SKM-1 (cell line): Measurements from ENCODE around the gene FETUB.
"Not testable (repeated sequence)": the region's sequence is repeated elsewhere in the genome, so short reads cannot be mapped to it uniquely, and the experiment has no call there.

Experiments
- DNase-seq: peaks from one replicate; lab custom pipeline; 2025; ENCODE audit not compliant: unreplicated experiment; lab: John Stamatoyannopoulos, UW

The FETUB gene

DNA sequence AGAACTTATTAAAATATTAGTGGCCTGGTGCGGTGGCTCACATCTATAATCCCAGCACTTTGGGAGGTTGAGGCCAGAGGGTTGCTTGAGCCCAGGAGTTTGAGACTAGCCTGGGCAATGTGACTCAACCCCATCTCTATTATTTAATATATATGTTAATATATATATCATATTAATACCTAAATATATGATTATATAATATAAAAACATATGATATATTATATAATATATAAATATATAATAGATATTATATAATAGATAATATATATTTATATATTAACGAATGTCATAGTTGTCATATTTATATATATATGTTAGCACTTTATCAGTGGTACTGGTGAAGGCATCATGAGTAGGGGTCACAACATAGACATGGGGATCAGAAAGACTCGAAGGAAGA, 30.9 kb downstream of the FETUB start:
- DNase-seq: no peak

GRCh38 chr3:186678604-186679003, 38.4 kb downstream of the FETUB start:
- no peak for DNase-seq

GRCh38 chr3:186679151-186679550, 39.0 kb downstream of the FETUB start:
- no peak for DNase-seq

DNA sequence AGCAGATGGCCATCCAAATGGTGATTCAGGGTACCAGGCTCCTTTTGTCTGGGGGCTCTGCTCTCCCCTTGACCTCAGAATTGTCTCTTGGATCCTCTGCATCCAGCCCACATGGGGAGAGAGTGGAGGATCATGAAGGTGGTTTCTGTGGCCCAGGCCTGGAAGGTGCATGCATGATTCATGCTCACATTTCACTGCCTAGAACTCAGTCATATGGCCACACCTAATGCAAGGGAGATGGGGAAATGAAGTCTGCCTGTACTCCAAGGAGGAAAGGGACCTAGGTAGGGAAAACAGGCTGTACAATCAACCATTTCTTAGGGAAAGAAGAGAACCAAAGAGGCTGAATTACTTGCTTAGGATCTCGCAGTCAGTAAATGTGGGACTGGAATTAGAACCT, 40.7 kb downstream of the FETUB start:
- no peak for DNase-seq

GRCh38 chr3:186682812-186683211, 42.6 kb downstream of the FETUB start:
- DNase-seq: no peak

- no peak for DNase-seq
Measured at GRCh38 chr3:186683979-186684378, 43.8 kb downstream of the FETUB start.

DNA sequence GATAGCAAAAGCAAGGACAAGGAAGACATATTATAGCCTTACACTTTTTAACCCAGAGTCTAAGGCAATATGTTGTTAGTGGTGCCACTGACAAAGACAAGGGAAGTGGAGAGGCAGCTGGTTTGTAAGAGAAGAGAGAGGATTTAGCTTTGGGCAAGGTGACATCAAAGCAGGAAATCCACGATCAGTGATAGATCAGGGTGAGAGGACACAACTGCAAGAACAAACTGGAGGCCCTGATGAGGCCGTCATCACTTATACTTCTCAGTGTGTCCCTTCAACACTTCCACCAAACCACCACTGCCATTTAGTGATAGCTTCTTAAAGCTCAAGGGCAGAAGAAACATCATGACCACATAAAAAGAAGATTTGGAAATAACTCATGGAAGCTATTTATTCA, 46.3 kb downstream of the FETUB start:
- DNase-seq: not testable (repeated sequence)

DNA sequence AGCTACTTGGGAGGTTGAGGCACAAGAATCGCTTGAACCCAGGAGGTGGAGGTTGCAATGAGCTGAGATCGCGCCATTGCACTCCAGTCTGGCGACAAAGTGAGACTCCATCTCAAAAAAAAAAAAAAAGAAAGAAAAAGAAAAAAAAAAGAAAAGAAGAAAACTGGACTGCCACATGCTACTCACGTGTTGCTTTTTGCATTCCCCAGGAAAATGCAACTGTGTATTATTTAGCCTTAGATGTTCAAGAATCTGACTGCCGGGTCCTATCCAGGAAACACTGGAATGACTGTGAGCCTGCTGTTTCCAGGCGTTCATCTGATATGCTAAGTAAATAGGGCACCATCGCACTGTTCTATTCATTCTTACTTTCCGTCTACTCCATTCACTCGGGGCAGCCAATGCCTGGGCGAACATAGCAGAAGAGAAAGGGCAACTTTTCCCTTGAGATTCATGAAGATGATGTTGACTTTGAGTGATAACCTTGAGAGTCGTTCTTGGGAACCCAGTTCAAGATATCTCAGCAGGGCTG, 47.0 kb downstream of the FETUB start:
- no peak for DNase-seq

- DNase-seq: not testable (repeated sequence)
Measured at GRCh38 chr3:186690304-186690703, 50.1 kb downstream of the FETUB start.

GRCh38 chr3:186691676-186692075, 51.5 kb downstream of the FETUB start:
- DNase-seq: no peak

DNA sequence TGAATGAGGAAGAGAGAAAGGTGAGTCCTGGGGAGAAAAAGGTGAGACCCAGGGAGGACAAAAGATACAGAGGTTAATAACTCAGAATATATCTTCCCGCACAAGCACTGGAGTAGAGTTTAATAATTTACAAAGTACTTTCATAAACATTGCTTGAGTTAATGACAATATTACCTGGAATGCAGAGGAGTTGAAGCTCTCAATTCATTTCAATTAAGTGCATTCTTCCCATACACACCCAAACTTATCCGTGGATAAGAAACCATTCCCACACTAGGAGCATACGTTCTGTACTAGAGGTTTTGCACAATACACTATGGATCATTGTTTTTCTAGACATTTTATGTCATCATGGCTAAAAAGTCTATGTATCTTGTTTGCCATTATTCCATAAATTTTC, 53.6 kb downstream of the FETUB start:
- DNase-seq: no peak

DNA sequence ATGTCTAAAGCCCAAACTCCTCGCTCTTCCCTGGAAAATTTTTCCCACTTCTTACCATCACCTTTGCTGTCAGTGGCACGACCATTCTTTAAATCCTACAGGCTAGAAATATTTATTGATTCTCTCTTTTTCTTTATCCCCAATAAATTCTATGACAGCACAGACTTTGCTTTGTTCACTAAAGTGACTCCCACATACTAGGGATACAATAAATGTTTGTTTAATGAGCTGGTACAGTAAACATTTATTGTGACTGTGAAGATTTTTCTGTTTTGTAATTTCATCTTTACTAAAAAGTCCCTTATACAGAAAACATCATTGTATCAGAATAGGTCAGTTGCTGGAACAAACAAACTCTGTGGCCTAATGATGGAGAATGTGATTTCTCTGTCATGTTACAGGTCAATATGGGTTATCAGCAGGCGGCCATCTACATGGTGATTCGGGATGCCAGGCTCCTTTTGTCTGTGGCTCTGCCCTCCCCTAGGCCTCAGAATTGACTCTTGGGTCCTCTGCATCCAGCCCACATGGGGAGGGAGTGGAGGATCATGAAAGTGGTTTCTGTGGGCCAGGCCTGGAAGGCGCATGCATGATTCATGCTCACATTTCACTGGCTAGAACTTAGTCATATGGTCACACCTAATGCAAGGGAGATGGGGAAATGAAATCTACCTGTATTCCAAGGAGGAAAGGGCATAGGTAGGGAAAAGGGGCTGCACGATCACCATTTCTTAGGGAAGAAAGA, 54.3 kb downstream of the FETUB start:
- no peak for DNase-seq

DNA sequence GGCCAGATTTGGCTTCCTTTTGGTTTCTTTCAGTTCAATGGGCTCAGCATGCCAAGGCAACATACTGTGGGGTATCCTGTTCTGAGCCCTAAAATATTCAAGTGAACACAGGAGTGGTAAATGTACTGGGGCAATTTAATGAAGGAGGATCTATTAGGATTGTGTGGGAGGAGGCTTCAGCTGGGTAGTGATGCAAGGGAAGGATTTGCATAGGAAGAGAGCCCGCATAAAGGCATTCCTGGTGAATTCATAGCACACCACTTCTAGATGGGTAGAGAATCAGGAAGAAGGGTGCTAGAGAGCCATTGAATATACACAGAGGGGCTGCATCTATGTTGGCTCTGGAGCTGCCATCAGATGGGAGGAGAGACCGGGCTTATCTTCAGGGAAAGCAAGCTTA, 56.3 kb downstream of the FETUB start:
- no peak for DNase-seq

- DNase-seq: no peak
Measured at GRCh38 chr3:186697510-186697909, 57.3 kb downstream of the FETUB start.

- DNase-seq: no peak
Measured at GRCh38 chr3:186700267-186700666, 60.1 kb downstream of the FETUB start.

DNA sequence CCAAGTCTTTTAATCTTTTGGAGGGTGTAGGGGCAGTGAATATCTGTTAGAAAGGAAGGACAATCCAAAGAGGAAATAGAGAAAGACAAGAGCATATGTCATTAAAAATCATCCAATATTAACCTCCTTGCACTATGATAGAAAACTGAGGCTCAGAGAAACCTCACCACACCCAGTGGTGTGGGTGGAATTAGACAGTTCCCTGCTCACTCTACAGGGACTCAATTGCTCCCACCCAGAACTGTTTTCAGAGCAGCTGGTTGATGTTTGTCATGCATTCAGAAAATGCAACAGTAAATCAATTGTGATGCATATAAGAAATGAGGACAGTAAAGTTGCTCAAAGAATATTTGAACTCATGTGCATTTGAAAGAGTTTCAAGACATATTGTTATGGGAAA, 62.3 kb downstream of the FETUB start:
- not testable (repeated sequence) for DNase-seq
